ENCODE measurements around the gene NMU. TPM values are rescaled to one million over a fixed set of nuclear protein-coding genes. Genes with fewer than 3 reads are reported as not detected.
A peak's percentile ranks its signal among the peaks of the same experiment; 100 is the strongest.

The NMU gene
- polyA plus RNA-seq, 1 of the 3 experiments (the other 2 are of a cell fraction): 0.66 TPM

GRCh38 chr4:55636656-55636999 lies 530 bp upstream of the NMU start:
- Histone ChIP-seq H3K36me3 (replicated peaks in 1 of 2; ENCODE audit: control insufficient read depth in 1 of 2, insufficient read depth in 2 of 2, low read length in 1 of 2) (no peaks in the 10 kb centered on the region), H3K4me3 (ENCODE audit: low read depth in 2 of 2, low read length in 1 of 2) (peak overlapping the region; percentile 51 to 57; a peak in 3 of 4 replicates), H3K9ac (no peak overlapping the region), H3K4me1 (ENCODE audit: control insufficient read depth in 1 of 2, insufficient read depth in 2 of 2, low read depth in 1 of 2, low read length in 1 of 2) (peaks cover 0 to 14% of the 10 kb centered on the region in 2 experiments; a peak in 1 of 4 replicates), H3K9me3 (no peaks in the 10 kb centered on the region), H3K9me2 (no peaks in the 10 kb centered on the region), H3K4me2 (peak overlapping the region; percentile 78), H4K20me1 (ENCODE audit: insufficient read depth) (no peaks in the 10 kb centered on the region), H2AFZ (ENCODE audit: low read depth) (peak overlapping the region; percentile 68; the same call in 1 of the 2 replicates), H3K27me3 (ENCODE audit: insufficient read depth) (peaks cover 18% of the 10 kb centered on the region; the same call in 1 of the 2 replicates), H3K79me2 (ENCODE audit: insufficient read depth) (no peaks in the 10 kb centered on the region), H3K27ac (ENCODE audit: low read depth in 2 of 2, low read length in 1 of 2) (no peak overlapping the region; a peak in 1 of 4 replicates), H3F3A (replicated peaks; ENCODE audit: insufficient read depth) (no peaks in the 10 kb centered on the region)
- POLR2A ChIA-PET: no interaction called here
- no peak for TF ChIP-seq ZBTB33 (IDR thresholded peaks at IDR 0.05; ENCODE audit: borderline replicate concordance, low read depth)
- no peak for TF ChIP-seq RFX5 (IDR thresholded peaks at IDR 0.05; ENCODE audit: low read length)
- TF ChIP-seq GABPA (IDR thresholded peaks at IDR 0.05; ENCODE audit: low read depth): no peak
- no peak for TF ChIP-seq RXRA (IDR thresholded peaks at IDR 0.05; ENCODE audit: borderline replicate concordance, low read depth)
- no peak for TF ChIP-seq TEAD4 (IDR thresholded peaks at IDR 0.05; ENCODE audit: borderline replicate concordance, insufficient read depth)
- TF ChIP-seq NRF1 (IDR thresholded peaks at IDR 0.05; ENCODE audit: low read depth, low read length): no peak
- no peak for TF ChIP-seq MAX (IDR thresholded peaks at IDR 0.05; ENCODE audit: low read depth)
- TF ChIP-seq EZH2phosphoT487 (IDR thresholded peaks at IDR 0.05; ENCODE audit: borderline replicate concordance, low read depth): no peak
- TF ChIP-seq TAF1 (IDR thresholded peaks at IDR 0.05; ENCODE audit: borderline replicate concordance, low read depth, low read length): no peak
- no peak for TF ChIP-seq NFIC (IDR thresholded peaks at IDR 0.05; ENCODE audit: borderline replicate concordance)
- no peak for TF ChIP-seq SMC3 (IDR thresholded peaks at IDR 0.05; ENCODE audit: low read depth, low read length)
- no peak for TF ChIP-seq ELF1 (IDR thresholded peaks at IDR 0.05)
- no peak for TF ChIP-seq MEF2A (IDR thresholded peaks at IDR 0.05; ENCODE audit: borderline replicate concordance, low read depth)
- TF ChIP-seq FOXJ3 (CRISPR knock-in tag; IDR thresholded peaks at IDR 0.05): no peak
- TF ChIP-seq POLR2AphosphoS5 (IDR thresholded peaks at IDR 0.05; ENCODE audit: low read depth, low read length): no peak
- TF ChIP-seq GATA2 (CRISPR knock-in tag; IDR thresholded peaks at IDR 0.05): no peak
- no peak for TF ChIP-seq MXI1 (IDR thresholded peaks at IDR 0.05; ENCODE audit: low read depth, low read length)
- peak; percentile 44 for DNase-seq
- CTCF ChIA-PET: interaction anchor here (0.8 to 1.2 kb wide), 2 partner anchors 22 to 229 kb away, joined by 3 read pairs; no protein-coding TSS in a partner anchor
- WGBS (ENCODE audit: low lambda C conversion rate): 66% methylated on average over 7 of the region's 7 CpGs

- H3K27me3 ChIP-seq (ENCODE audit: insufficient read depth): peaks cover 18% of the 10 kb centered on the region; the same call in 1 of the 2 replicates
- WGBS (ENCODE audit: low lambda C conversion rate): 26% methylated on average over 11 of the region's 11 CpGs
- peak; percentile 32 for DNase-seq
- no peak overlapping the region for H2AFZ ChIP-seq (ENCODE audit: low read depth)
- ChIA-PET POLR2A (interaction anchor here (0.5 kb wide), 1 partner anchor 74 kb away, joined by 3 read pairs; no protein-coding TSS in a partner anchor), CTCF (interaction anchor here (0.7 kb wide), 1 partner anchor 668 kb away, joined by 3 read pairs; no protein-coding TSS in a partner anchor)
- no peak overlapping the region for H3K9ac ChIP-seq
- H3K27ac ChIP-seq (ENCODE audit: low read depth in 2 of 2, low read length in 1 of 2): no peak overlapping the region
- no peaks in the 10 kb centered on the region for H3K36me3 ChIP-seq (replicated peaks in 1 of 2; ENCODE audit: control insufficient read depth in 1 of 2, insufficient read depth in 2 of 2, low read length in 1 of 2)
- peaks cover 0 to 14% of the 10 kb centered on the region in 2 experiments; a peak in 1 of 4 replicates for H3K4me1 ChIP-seq (ENCODE audit: control insufficient read depth in 1 of 2, insufficient read depth in 2 of 2, low read depth in 1 of 2, low read length in 1 of 2)
- H3K79me2 ChIP-seq (ENCODE audit: insufficient read depth): no peaks in the 10 kb centered on the region
- H3K9me2 ChIP-seq: no peaks in the 10 kb centered on the region
- H3K9me3 ChIP-seq: no peaks in the 10 kb centered on the region
- H4K20me1 ChIP-seq (ENCODE audit: insufficient read depth): no peaks in the 10 kb centered on the region
- H3K4me2 ChIP-seq: peak overlapping the region; percentile 78
- H3F3A ChIP-seq (replicated peaks; ENCODE audit: insufficient read depth): no peaks in the 10 kb centered on the region
- TF ChIP-seq RAD21 (IDR thresholded peaks at IDR 0.05; ENCODE audit: low read length) (no peak), CTCF (IDR thresholded peaks at IDR 0.05) (no peak), GATA2 (CRISPR knock-in tag; IDR thresholded peaks at IDR 0.05) (peak; percentile 48; the same call in 1 of the 2 replicates)
- H3K4me3 ChIP-seq (ENCODE audit: low read depth in 2 of 2, low read length in 1 of 2): peak overlapping the region; percentile 51 to 57; a peak in 3 of 4 replicates
Measured at GRCh38 chr4:55635282-55635681, 816 bp downstream of the NMU start.
